Activated CD8-positive, alpha-beta memory T cell treated with anti-CD3 and anti-CD28 coated beads, Interleukin-2, amount 50 U/mL, for 4 hours (primary cell): ENCODE results near the gene SEC24B.
"Not testable (repeated sequence)": the region's sequence is repeated elsewhere in the genome, so short reads cannot be mapped to it uniquely, and the experiment has no call there.

Source experiments
- DNase-seq: peaks from one replicate; pipeline ENCODE4 v3.0.0-alpha.2; 2020

SEC24B gene

DNA sequence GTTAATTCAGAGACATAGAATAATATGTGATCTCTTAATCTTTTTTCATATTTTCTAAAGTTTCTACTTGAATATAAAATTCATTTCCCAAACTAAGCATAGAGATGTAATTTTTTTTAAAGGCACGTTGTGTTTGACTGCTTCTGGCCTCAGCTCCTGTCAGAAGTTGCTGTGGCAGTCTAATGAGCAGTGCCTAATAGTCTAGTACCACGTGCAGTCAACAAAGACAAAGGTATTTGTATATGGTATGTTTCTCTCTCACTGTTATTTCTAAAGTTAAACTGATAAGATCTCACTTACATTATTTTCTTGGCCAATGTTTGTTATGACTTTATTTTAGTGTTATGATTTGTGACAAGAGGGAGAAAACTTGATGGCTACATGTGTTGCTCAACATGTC is 77.8 kb downstream of the SEC24B start:
- no peak for DNase-seq

- not testable (repeated sequence) for DNase-seq
Measured at GRCh38 chr4:109513368-109513767, 79.8 kb downstream of the SEC24B start.

GRCh38 chr4:109532182-109532581 is 98.6 kb downstream of the SEC24B start:
- no peak for DNase-seq

GRCh38 chr4:109545401-109545800 is 111.8 kb downstream of the SEC24B start:
- DNase-seq, result no peak

DNA sequence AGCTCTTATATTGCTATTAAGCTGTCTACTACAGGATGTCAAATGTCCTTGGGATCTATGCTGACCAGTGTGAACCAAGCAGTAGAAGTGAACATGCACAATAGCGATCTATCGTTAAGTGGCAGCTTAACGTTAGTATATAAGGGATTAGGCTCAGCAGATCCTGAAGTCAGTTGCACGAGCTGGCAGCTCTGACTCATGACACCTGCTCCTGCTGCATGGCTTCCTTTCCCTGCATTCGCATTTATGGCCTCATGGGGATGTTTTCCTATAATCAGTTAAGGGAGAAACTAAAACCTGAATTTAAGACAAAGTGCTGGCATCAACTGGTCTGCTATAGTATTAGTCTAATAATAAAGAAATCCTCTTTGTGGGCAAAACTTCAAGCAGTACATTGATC is 113.8 kb downstream of the SEC24B start:
- DNase-seq, result no peak

DNA sequence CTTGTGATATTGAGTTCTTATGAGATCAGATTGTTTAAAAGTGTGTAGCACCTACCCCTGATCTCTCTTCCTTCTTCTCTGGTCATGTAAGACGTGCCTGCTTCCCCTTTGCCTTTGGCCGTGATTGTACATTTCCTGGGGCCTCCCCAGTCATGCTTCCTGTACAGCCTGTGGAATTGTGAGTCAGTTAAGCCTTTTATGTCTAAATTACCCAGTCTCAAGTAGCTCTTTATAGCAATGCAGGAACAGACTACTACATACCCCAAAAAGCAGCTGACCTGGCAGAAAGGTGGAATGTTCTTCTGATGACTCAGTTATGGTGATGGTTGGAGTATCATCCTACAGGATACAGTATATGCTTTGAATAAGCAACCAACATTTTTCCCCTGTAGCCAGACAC is 115.0 kb downstream of the SEC24B start:
- DNase-seq, result peak; percentile 22

DNA sequence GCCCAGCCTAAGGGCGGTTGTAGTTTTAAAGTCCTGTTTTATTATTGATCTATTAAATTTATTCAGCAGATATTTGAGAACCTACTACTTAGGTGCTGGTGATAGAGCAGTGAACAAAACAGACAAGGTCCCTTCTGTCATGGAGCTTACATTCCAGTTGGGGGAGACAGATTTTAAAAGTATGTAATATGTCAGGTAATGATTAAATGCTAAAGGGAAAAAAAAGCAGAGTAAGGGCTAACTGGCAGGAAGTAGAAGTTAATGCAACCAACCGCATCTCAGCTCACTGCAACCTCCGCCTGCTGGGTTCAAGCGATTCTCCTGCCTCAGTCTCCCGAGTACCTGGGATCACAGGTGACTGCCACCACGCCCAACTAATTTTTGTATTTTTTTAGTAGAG is 118.6 kb downstream of the SEC24B start:
- no peak for DNase-seq

- DNase-seq, result no peak
Measured at GRCh38 chr4:109553130-109553529, 119.5 kb downstream of the SEC24B start.

DNA sequence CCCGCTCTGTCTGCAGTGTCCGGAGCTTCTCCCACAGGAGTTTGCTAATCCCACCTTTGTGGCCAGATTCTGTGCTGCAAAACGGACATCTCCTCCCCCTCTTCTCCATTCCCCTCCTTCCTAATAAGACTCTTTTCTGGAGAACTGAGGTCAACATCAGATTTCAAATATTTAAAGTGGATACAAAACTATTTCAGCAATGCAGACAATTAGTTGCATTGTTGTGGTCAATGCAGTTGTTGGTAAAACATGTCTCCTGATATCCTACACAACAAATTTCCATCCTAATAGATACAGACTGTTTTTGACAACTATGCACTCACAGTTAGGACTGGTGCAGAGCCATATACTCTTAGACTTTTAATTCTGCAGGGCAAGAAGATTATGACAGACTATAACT is 121.4 kb downstream of the SEC24B start:
- no peak for DNase-seq

DNA sequence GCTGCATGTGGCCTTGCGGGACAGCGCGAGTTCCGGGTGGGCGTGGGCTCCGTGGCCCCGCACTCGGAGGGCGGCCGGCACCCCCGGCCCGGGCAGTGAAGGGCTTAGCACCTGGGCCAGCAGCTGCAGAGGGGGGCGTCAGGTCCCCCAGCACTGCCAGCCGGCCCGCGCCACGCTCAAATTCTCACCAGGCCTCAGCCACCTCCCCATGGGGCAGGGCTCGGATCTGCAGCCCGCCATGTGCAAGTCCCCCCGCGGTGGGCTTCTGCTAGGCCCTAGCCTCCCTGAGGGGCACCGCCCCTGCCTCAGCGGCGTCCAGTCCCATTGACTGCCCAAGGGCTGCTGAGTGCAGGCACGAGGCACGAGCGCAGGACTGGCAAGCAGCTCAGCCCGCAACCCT is 123.8 kb downstream of the SEC24B start:
- DNase-seq, result no peak

- DNase-seq, result not testable (repeated sequence)
Measured at GRCh38 chr4:109558095-109558494, 124.5 kb downstream of the SEC24B start.

- no peak for DNase-seq
Measured at GRCh38 chr4:109559625-109559982, 126.0 kb downstream of the SEC24B start.

DNA sequence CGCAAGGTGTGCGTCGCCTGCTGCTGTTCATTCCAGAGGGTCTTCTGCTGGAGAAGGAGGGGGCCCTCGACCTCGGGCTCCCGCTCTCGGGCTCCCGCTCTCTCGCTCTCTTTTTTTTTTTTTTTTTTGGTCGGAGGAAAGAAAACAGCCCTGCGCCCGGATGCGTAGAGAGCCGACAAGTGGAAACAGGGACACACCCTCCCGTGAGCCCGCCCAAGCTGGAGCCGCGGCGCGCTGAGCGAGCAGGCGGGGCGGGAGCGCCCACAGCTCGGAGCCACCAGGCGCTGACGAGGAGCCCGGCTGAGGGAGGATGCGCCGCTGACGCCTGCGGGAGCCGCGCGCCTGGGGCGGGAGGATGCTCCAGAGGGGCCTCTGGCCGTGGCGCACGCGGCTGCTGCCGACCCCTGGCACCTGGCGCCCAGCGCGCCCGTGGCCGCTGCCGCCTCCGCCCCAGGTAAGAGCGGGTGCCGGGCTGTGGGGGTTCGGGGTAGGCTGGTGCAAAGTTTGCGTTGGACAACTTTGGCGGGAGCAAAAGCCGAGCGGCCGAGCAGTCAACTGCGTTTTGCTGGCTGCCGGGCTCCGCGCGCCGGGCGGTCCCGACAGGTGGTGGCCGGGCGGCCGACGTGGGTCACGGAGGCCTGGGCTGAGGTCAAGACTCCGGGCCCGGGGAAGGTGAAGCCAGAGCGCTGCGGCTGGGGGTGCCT is 126.5 kb downstream of the SEC24B start, which contains the start of gene MCUB:
Gene MCUB (plus strand): TSS at position 264 of the 704 bp plus-strand sequence. CDS start 92 bp downstream, at position 356.
- DNase-seq, result peak; percentile 89

DNA sequence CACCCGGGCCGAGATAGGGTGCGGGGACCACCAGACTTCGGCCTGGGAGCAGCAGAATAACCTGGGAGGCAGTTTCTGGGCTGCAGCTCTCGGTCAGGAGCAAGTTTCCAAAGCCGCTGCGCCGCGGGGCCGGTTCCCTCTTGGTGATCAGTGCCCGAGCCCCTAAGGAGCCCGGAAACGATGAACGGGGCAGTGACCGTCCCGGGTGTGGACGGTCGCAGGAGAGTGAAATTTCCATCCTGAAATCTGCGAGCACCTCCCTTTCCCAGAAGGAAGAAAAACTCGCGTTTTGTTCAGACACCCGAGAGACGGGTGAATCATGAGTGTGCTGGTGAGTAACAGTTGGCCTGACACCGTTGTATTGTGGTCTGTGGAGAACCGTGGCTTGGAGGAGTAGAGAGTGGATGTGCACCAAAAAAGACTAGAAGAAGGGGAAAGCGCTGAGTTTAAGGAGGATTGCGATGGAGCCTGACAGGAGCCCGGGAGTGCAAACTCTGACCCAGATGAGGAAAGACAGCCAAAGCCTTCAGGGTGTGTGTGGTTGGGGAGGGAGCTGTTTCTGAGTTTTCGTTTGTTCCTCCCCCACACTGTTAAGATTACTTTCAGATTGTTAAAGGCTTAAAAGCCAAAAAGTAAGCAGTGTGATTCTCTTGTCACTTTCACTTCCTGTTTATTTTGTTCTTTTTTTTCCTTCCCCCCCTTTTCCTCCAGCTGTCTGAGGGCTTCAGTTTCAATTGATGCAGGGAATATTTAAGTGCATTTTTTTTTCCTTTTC is 127.3 kb downstream of the SEC24B start:
- DNase-seq, result peak; percentile 55

DNA sequence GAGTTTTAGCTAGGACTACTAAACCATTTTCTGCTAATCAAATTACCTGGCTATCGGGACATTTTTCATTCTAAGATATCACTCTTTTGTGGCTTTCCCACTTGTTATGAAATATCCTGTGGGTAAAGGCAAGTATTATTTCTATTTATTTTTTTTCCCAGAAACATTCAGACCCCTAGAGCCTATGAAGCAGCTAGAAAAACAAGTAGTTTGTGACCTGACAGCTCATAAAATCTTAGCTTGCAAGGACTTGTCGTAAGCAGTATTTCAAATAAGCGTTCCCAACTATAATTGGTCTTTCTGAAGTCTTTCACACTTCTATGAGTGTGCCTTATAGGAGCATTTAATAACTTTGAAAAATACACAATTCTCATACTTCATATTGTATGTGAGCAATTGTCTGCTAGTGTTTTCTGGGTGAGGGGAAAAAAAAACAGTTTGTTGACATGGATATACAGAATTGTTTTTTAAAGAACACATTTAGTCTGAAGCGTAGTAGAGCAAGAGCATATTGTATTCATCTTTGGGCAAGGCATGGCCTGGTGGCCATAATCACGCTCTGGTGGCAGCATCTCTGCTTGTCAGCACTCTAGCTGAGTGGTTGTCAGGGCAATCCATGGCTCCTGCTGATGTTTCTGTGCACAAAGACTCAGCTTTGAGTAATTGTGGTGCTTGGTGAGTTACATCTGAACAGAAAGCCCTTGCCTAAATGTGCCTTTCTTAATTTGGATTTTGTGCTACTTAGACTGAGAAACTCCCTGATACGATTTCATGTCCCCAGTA is 129.0 kb downstream of the SEC24B start:
- no peak for DNase-seq

DNA sequence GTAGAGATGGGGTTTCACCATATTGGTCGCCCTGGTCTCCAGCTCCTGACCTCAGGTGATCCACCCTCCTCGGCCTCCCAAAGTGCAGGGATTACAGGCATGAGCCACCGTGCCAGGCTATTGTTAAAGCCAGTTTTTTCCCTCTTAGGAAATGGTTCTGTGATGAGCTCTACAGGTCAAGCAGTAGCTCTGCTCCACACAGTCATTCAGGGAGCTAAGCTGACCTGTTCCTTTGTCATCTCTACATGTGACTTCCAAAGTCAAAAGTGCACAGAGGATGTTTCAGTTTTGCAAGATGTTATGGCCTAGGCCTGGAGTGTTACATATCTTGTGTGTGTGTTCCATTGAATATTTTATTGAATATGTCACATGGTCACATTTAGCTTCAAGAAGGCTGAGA is 137.9 kb downstream of the SEC24B start:
- DNase-seq, result no peak

GRCh38 chr4:109572154-109572553 is 138.5 kb downstream of the SEC24B start:
- no peak for DNase-seq

DNA sequence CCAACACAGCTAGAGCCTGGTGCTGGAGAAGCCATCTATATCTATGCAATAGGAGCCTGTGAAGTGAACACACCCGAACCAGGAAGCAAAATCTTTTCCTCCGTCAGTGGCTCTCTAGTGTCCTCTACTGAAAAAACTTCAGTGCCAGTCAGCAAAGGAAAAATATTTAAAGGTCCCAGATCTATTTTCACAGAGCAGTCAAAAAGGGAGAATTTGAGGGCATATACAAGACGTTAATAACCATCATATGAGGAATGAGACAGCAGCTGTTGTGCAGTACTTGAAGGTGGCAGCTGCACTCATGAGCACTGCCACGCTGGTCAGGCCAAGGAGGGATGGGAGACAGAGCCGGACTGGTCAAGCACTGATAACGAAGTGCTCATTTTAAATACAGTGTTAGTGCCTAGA is 140.8 kb downstream of the SEC24B start:
- DNase-seq, result no peak

GRCh38 chr4:109574931-109575804 is 141.6 kb downstream of the SEC24B start:
- DNase-seq, result no peak

DNA sequence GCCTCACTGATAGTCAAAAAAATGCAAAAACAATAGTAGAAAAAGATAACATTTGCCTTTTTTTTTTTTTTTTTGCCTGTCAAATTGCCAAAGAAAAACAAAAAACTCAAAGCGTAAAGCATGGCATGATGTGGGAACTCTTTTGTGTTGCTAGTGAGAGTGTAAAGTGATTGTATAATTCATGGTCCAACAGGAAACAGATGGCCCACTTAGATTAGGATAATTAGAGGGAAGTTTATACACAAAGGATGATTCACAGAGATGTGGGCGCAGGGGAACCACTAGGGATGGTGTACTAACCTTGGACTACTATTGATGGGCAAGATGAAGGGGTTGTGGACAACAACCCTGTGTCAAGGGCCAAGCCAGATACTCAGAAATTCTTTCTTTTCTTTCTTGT is 142.8 kb downstream of the SEC24B start:
- DNase-seq, result no peak

GRCh38 chr4:109578846-109579245 is 145.2 kb downstream of the SEC24B start:
- DNase-seq, result no peak

DNA sequence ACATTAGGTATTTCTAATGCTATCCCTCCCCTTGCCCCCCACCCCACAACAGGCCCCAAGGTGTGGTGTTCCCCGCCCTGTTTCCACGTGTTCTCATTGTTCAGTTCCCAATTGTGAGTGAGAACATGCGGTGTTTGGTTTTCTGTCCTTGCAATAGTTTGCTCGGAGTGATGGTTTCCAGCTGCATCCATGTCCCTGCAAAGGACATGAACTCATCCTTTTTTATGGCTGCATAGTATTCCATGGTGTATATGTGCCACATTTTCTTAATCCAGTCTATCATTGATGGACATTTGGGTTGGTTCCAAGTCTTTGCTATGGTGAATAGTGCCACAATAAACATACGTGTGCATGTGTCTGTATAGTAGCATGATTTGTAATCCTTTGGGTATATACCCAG is 146.4 kb downstream of the SEC24B start:
- not testable (repeated sequence) for DNase-seq

GRCh38 chr4:109588176-109588575 is 154.6 kb downstream of the SEC24B start:
- DNase-seq, result peak; percentile 54
